ENCODE data around the gene CWC25.
A peak's percentile ranks its signal among the peaks of the same experiment; 100 is the strongest.

The CWC25 gene

GRCh38 chr17:38779965-38780752, 45.0 kb downstream of the CWC25 start:
- Histone ChIP-seq H3K36me3 (ENCODE audit: control insufficient read depth, insufficient read depth, low read length) (peaks cover 96% of the 10 kb centered on the region), H3K4me1 (ENCODE audit: control insufficient read depth, insufficient read depth, low read length, poor library complexity, severe bottlenecking) (no peaks in the 10 kb centered on the region), H3K4me3 (ENCODE audit: extremely low read depth, insufficient read depth, low read length, poor library complexity, severe bottlenecking) (no peak overlapping the region), H3K9me3 (ENCODE audit: control insufficient read depth, low read length) (no peaks in the 10 kb centered on the region), H3K27ac (ENCODE audit: low read depth, low read length, severe bottlenecking) (no peak overlapping the region)
- 96 to 97% methylated on average over 22 of the region's 23 CpGs for whole genome bisulfite sequencing, 2 experiments (ENCODE audit: insufficient coverage in 2 of 2)

GRCh38 chr17:38777641-38778250, 47.4 kb downstream of the CWC25 start:
- Histone ChIP-seq H3K4me3 (ENCODE audit: extremely low read depth, insufficient read depth, low read length, poor library complexity, severe bottlenecking) (no peak overlapping the region), H3K36me3 (ENCODE audit: control insufficient read depth, insufficient read depth, low read length) (peaks cover 96% of the 10 kb centered on the region), H3K27ac (ENCODE audit: low read depth, low read length, severe bottlenecking) (no peak overlapping the region), H3K4me1 (ENCODE audit: control insufficient read depth, insufficient read depth, low read length, poor library complexity, severe bottlenecking) (no peaks in the 10 kb centered on the region), H3K9me3 (ENCODE audit: control insufficient read depth, low read length) (no peaks in the 10 kb centered on the region)
- WGBS, 2 experiments (ENCODE audit: insufficient coverage in 2 of 2) = 72 to 78% methylated on average over 5 of the region's 7 CpGs

DNA sequence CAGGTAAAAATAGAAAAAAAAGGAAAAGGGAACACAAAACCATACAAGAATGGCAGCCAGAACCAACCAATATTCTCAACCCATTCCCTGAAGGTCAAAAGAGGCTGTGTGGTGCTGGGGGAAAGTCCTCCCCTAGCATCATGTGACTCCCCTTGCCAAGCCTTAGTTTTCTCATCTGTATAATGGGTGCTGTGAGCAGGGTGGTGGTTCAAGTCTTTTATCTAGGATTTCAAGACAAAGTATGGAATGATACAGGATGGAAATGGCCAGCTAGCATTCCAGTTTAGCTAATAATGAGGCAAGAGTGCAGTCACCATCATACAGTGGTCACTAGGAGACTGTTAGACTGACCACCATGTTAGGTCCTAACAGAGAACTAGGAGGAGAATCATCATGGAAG, 51.9 kb downstream of the CWC25 start:
- Histone ChIP-seq H3K4me1 (ENCODE audit: control insufficient read depth, insufficient read depth, low read length, poor library complexity, severe bottlenecking) (no peaks in the 10 kb centered on the region), H3K36me3 (ENCODE audit: control insufficient read depth, insufficient read depth, low read length) (peaks cover 95% of the 10 kb centered on the region), H3K4me3 (ENCODE audit: extremely low read depth, insufficient read depth, low read length, poor library complexity, severe bottlenecking) (no peak overlapping the region), H3K27ac (ENCODE audit: low read depth, low read length, severe bottlenecking) (no peak overlapping the region), H3K9me3 (ENCODE audit: control insufficient read depth, low read length) (no peaks in the 10 kb centered on the region)

DNA sequence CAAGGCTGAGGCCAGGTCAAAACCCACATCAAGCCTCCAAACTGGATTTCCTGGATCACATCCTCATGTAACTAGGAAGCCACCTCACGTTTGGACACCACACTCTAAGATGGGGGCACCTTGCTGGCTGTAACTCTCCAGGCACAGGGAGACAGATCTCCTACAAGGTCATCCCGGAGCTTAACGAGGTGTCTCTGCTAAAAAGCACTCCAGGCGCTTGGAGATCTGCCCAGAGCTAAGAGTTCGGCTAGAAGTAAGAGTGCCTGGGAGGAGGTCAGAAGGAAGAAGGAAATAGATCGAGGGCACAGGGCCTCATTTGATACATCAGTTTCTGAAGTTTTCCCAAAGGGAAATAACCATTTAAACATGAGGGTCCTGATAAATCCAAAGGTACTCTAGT, 56.7 kb downstream of the CWC25 start:
- Histone ChIP-seq H3K4me3 (ENCODE audit: extremely low read depth, insufficient read depth, low read length, poor library complexity, severe bottlenecking) (no peak overlapping the region), H3K4me1 (ENCODE audit: control insufficient read depth, insufficient read depth, low read length, poor library complexity, severe bottlenecking) (peaks cover 4% of the 10 kb centered on the region), H3K36me3 (ENCODE audit: control insufficient read depth, insufficient read depth, low read length) (peaks cover 94% of the 10 kb centered on the region), H3K9me3 (ENCODE audit: control insufficient read depth, low read length) (no peaks in the 10 kb centered on the region), H3K27ac (ENCODE audit: low read depth, low read length, severe bottlenecking) (no peak overlapping the region)
- 94% methylated on average over 4 to 6 of the region's 6 CpGs for WGBS, 2 experiments (ENCODE audit: insufficient coverage in 2 of 2)

- Histone ChIP-seq H3K4me3 (ENCODE audit: extremely low read depth, insufficient read depth, low read length, poor library complexity, severe bottlenecking) (no peak overlapping the region), H3K27ac (ENCODE audit: low read depth, low read length, severe bottlenecking) (no peak overlapping the region), H3K36me3 (ENCODE audit: control insufficient read depth, insufficient read depth, low read length) (peaks cover 92% of the 10 kb centered on the region), H3K9me3 (ENCODE audit: control insufficient read depth, low read length) (no peaks in the 10 kb centered on the region), H3K4me1 (ENCODE audit: control insufficient read depth, insufficient read depth, low read length, poor library complexity, severe bottlenecking) (peaks cover 4% of the 10 kb centered on the region)
- WGBS, 2 experiments (ENCODE audit: insufficient coverage in 2 of 2) = 94 to 96% methylated on average over 5 of the region's 5 CpGs
Measured at GRCh38 chr17:38766341-38766740, 58.8 kb downstream of the CWC25 start.

- no peak overlapping the region for H3K27ac ChIP-seq (ENCODE audit: low read depth, low read length, severe bottlenecking)
- peaks cover 89% of the 10 kb centered on the region for H3K36me3 ChIP-seq (ENCODE audit: control insufficient read depth, insufficient read depth, low read length)
- WGBS, 2 experiments (ENCODE audit: insufficient coverage in 2 of 2) = 94 to 95% methylated on average over 2 of the region's 3 CpGs
- no peak overlapping the region for H3K4me3 ChIP-seq (ENCODE audit: extremely low read depth, insufficient read depth, low read length, poor library complexity, severe bottlenecking)
- H3K9me3 ChIP-seq (ENCODE audit: control insufficient read depth, low read length) = no peaks in the 10 kb centered on the region
- H3K4me1 ChIP-seq (ENCODE audit: control insufficient read depth, insufficient read depth, low read length, poor library complexity, severe bottlenecking) = no peaks in the 10 kb centered on the region
Measured at GRCh38 chr17:38762231-38762630, 62.9 kb downstream of the CWC25 start.

GRCh38 chr17:38761612-38762011, 63.5 kb downstream of the CWC25 start:
- no peaks in the 10 kb centered on the region for H3K4me1 ChIP-seq (ENCODE audit: control insufficient read depth, insufficient read depth, low read length, poor library complexity, severe bottlenecking)
- H3K4me3 ChIP-seq (ENCODE audit: extremely low read depth, insufficient read depth, low read length, poor library complexity, severe bottlenecking) = no peak overlapping the region
- whole genome bisulfite sequencing, 2 experiments (ENCODE audit: insufficient coverage in 2 of 2) = 81 to 90% methylated on average over 4 of the region's 4 CpGs
- H3K27ac ChIP-seq (ENCODE audit: low read depth, low read length, severe bottlenecking) = no peak overlapping the region
- peaks cover 89% of the 10 kb centered on the region for H3K36me3 ChIP-seq (ENCODE audit: control insufficient read depth, insufficient read depth, low read length)
- no peaks in the 10 kb centered on the region for H3K9me3 ChIP-seq (ENCODE audit: control insufficient read depth, low read length)

GRCh38 chr17:38753071-38753506, 72.0 kb downstream of the CWC25 start:
- Histone ChIP-seq H3K4me1 (ENCODE audit: control insufficient read depth, insufficient read depth, low read length, poor library complexity, severe bottlenecking) (no peaks in the 10 kb centered on the region), H3K36me3 (ENCODE audit: control insufficient read depth, insufficient read depth, low read length) (peaks cover 42% of the 10 kb centered on the region), H3K9me3 (ENCODE audit: control insufficient read depth, low read length) (no peaks in the 10 kb centered on the region), H3K4me3 (ENCODE audit: extremely low read depth, insufficient read depth, low read length, poor library complexity, severe bottlenecking) (peak overlapping the region; percentile 91), H3K27ac (ENCODE audit: low read depth, low read length, severe bottlenecking) (peak overlapping the region; percentile 51)
- 10 to 12% methylated on average over 19 to 22 of the region's 22 CpGs for WGBS, 2 experiments (ENCODE audit: insufficient coverage in 2 of 2)

DNA sequence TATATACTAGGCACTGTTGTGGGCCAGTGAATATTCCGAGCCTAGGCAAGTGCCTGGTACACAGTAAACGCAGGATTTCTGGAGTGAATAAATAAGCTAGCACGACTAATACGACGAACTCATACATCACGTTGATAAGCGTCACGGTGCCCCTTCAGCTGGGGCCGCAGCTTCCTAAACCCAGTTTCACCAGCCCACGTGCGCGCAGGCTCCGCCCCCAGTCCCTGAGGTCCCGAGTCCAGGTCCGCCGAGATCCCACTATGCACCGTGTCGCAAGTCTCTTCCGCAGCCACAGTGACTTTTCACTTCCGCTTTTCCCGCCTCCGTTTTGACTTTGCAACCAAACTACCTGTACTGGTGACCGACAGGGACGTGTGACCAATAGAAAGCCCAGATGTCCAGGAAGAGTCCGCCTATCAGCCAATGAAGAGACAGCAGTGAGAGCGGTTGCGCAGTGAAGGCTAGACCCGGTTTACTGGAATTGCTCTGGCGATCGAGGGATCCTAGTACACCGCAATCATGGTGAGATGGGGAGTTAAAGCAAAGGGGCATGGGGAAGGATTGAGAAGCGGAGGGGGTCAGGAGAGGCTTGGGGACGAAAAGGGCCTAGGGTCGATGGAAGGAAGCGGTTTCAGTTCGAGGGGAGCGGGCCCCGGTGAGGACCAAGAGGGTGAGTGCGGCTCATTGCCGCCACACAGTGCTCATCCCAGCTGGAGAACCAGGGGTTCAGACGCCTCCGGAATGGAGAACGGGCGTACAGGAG, 72.6 kb downstream of the CWC25 start, which contains the start of gene PSMB3:
TSS of gene PSMB3 (plus strand) at position 434 of the 763 bp plus-strand sequence. CDS start at position 520, 86 bp downstream.
- Histone ChIP-seq H3K27ac (ENCODE audit: low read depth, low read length, severe bottlenecking) (peak within 1 kb of the TSS; percentile 62), H3K36me3 (ENCODE audit: control insufficient read depth, insufficient read depth, low read length) (peaks cover 36% of the 10 kb centered on the region), H3K4me1 (ENCODE audit: control insufficient read depth, insufficient read depth, low read length, poor library complexity, severe bottlenecking) (no peaks in the 10 kb centered on the region), H3K9me3 (ENCODE audit: control insufficient read depth, low read length) (no peaks in the 10 kb centered on the region), H3K4me3 (ENCODE audit: extremely low read depth, insufficient read depth, low read length, poor library complexity, severe bottlenecking) (peak within 1 kb of the TSS; percentile 91)
- 0% methylated on average over 31 to 42 of the region's 44 CpGs for WGBS, 2 experiments (ENCODE audit: insufficient coverage in 2 of 2)

GRCh38 chr17:38751808-38752307, 73.3 kb downstream of the CWC25 start:
- Histone ChIP-seq H3K27ac (ENCODE audit: low read depth, low read length, severe bottlenecking) (peak overlapping the region; percentile 62), H3K4me3 (ENCODE audit: extremely low read depth, insufficient read depth, low read length, poor library complexity, severe bottlenecking) (peak overlapping the region; percentile 91), H3K9me3 (ENCODE audit: control insufficient read depth, low read length) (no peaks in the 10 kb centered on the region), H3K4me1 (ENCODE audit: control insufficient read depth, insufficient read depth, low read length, poor library complexity, severe bottlenecking) (no peaks in the 10 kb centered on the region), H3K36me3 (ENCODE audit: control insufficient read depth, insufficient read depth, low read length) (peaks cover 32% of the 10 kb centered on the region)
- 0 to 1% methylated on average over 31 to 37 of the region's 44 CpGs for WGBS, 2 experiments (ENCODE audit: insufficient coverage in 2 of 2)

All from mesodermal cell (in vitro differentiated cells).